HG03139 (cell line): ENCODE measurements around the gene HMMR.
A peak's percentile ranks its signal among the peaks of the same experiment; 100 is the strongest.

ENCODE experiments used
- ATAC-seq: cut with Tn5 transposase; IDR thresholded peaks from one replicate; pipeline ENCODE4 v1.9.1; 2021; ENCODE audit not compliant: unreplicated experiment

The HMMR gene

DNA sequence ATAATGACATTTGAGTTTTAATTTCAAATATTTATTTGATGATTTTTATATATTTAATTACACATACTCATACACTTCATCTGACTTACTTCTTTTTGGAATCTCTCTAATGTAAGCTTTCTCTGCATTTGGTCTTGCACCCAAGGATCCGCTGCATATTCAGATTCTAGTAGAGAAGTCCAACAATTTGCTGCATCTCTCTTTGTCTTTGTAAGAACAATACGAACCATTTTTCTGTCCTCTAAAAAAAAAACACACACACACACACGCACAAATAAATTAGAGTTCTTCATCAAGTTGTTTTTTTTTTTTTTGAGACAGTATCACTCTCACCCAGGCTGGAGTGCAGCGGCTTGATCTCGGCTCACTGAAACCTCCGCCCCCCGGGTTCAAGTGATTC is 3.6 kb upstream of the HMMR start:
- ATAC-seq: no peak

GRCh38 chr5:163458778-163459385 is 1.6 kb upstream of the HMMR start:
- ATAC-seq: no peak

DNA sequence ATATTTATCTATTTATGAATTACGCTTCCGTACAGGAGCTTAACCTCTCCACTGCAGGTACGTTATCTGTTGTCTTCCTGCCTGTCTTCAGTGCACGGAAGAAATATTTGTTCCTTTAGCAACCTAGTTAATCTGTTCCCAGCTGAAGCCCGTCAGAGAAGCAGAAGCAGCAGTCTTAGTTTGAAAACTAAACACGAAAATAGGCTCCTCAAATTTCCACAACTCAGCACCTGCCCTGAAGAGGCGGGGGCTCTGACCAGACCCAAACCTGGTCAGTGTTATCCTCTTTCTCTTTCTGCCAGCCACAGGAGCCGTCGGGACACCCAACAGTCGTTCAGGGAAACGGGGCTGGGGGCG is 992 bp upstream of the HMMR start:
- peak; percentile 15 for ATAC-seq

GRCh38 chr5:163459819-163460561 is 442 bp upstream of the HMMR start, which contains the start of gene NUDCD2:
Gene NUDCD2, minus strand, starts transcription at chr5:163460102. Its CDS starts 52 bp downstream, at chr5:163460050.
- peak; percentile 83 for ATAC-seq

DNA sequence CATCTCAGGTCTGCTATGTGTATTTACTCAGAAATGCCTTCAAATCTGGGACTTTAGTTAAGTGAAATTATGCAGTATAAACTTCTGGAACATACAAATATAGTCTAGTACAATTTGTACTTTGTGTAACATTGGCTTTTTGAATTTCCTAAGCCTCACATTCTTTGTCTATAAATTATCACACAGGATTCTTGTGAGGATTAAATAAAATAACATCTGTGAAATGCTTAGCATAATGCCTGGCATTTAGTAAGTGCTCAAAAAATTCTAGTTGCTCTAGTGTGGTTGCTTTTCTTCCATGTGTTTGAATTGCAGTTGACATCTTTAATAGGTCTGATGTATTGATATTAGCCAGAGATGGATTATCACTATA is 2.6 kb downstream of the HMMR start:
- no peak for ATAC-seq

DNA sequence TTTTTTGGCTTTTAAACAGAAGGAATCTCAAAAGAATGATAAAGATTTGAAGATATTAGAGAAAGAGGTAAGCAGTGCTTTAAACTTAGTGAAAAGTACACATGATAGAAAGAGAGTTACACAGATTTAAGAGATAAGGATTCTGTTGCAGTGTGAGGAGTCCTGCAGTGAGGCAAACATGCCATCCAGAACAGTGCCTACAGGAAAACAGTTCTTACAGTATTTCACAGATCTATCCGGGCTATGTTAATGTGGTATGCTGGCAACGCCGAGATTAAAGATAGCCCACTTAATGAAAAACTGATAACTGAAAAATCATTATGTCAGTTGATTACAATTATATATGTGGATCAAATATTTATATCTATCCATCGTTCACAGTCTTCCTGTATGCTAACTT is 7.2 kb downstream of the HMMR start:
- no peak for ATAC-seq

DNA sequence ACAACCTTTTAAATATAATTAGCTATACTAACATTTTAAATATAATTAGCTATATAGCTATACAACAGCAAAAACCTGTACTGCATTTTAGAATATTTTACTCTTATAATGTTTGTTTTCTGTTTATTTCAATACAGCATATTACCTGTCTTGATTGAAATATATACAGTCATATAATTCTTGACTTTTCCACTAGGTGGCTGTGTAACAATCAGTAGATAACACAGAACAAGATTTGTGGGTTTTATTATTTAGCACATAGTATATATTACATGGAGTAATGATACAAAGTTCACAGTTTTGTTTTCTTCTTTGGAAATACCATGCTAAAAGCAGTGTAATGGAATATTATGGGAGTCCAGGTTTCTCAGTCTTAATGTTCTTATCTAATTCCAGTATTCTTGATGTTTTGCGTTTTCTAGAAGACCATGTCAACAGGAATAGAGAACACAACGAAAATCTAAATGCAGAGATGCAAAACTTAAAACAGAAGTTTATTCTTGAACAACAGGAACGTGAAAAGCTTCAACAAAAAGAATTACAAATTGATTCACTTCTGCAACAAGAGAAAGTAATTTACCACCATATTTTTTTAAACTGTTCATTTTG is 13.3 kb downstream of the HMMR start:
- peak; percentile 83 for ATAC-seq

GRCh38 chr5:163475411-163475810 is 15.0 kb downstream of the HMMR start:
- ATAC-seq: no peak

GRCh38 chr5:163478126-163478981 is 17.9 kb downstream of the HMMR start:
- ATAC-seq: no peak

DNA sequence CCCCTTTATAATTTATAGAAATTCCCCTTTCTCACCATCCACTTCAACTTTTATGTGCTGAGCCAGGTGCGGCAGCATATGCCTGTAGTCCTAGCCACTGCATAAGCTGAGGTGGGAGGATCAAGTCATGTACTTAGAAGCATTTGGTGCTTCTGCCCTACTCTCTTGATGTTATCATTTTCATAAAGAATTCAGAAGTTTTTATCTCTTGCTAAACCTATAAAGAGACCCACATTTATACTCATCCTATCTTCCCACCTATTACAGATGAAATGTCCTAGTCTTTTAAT is 18.5 kb downstream of the HMMR start:
- no peak for ATAC-seq

- ATAC-seq: no peak
Measured at GRCh38 chr5:163489055-163489744, 28.8 kb downstream of the HMMR start.

DNA sequence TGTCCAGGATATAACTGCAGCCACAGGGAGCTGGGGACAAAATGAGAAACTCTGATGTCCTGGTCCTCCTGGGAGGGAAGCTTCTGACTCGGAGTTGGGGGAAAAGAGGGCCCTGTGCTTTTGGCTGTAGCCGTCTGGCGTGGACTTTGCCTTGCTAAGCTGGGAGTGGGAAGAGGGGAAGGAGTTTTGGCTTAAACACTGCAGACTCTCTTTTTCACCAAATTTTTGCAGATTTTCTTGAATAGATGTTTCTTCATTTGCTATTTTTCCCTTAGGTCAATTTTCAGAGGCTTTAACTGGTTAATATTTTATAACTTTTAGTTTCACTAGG is 29.3 kb downstream of the HMMR start:
- ATAC-seq: no peak

GRCh38 chr5:163496286-163496685 is 35.9 kb downstream of the HMMR start:
- no peak for ATAC-seq

DNA sequence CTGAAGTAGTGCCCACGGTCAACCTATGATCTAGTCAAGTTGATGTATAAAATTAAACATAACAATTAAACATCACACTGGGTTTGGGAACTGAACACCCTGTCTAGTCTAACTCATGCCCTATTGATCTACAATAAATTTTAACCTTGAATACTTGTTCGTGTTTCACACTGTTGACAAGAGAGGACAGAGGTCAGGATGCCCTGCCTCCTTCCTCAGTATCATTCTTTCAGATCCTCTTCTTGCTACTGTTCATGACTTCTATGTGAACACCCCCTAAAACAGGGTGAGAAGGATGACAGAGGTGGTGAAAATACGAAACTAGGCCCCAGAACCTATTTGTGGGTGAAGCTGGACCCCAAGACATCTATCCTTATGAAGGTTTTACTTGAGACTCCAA is 36.9 kb downstream of the HMMR start:
- no peak for ATAC-seq

DNA sequence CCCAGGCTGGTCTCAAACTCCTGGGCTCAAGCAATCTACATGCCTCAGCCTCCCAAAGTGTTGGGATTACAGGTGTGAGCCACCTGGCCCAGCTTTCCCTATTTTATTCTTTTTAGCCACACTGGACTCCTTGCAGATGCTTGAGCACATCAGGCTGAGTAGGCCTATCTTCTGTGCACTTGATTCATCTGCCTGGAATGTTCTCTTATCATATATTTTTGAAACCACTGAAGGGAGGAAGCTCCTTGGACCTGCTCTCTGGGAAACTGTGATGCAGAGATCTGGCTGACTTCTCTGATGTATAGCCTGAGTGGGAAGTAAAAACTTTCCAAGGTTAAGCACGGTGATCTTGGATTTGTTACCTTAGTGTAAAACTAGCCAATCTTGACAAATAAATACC is 38.5 kb downstream of the HMMR start:
- no peak for ATAC-seq

- ATAC-seq: no peak
Measured at GRCh38 chr5:163502521-163502920, 42.1 kb downstream of the HMMR start.

GRCh38 chr5:163503106-163504078 is 43.0 kb downstream of the HMMR start:
- ATAC-seq: no peak

DNA sequence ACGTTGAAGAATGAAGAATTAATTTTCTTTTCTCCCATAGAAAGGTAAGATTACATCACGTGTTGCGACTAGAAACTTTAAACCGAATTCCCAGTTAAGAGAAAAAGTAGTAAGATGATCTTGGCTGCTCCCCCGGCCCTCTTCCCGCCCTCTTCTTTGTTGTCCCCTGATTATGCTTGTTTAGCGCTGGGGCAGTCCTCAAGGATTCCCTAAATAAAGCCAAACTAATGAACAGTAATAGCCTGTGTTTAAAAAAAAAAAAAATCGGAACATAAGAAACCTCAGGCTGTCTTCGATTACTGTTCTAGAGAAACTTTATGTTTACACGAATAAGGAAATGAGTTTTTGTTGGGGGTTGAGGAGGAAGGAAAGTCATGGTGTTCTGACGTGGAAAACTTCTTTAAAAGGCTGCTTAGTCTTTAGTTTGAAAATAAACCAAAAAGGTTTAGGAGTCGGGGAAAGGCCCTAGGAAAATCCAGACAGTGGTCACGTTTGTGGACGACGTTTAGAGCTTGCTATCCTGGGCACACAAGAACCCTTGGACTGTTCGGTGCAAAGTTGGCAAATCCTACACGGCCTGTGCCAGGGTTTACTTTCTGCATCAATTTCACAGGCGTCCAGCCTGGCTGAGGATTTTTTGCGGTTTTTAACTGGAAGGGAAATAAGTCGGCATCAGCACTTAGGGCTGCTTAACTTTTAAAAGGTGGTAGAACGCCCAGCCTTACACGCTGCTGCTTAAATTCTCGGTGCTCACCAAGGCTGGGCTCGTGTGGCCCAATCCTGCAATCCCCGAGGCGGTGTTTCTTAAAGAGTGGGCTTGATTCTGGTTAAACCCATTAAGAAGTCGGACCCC is 43.9 kb downstream of the HMMR start:
- ATAC-seq: no peak

DNA sequence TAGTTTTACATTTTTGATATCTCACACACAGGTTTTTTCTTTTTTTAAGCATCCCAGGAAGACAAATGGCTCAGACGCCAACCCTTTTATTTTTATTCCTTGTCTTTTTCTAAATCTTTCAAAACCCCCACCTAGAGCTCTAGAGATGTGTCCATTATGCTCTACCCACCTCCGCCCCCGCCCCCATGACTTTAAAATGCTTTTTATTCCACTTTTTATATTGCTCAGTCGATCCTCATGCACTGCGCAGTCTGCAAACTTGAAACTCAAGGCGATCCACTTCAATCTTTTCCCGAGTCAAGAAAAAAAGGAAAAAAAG is 44.6 kb downstream of the HMMR start:
- ATAC-seq: no peak
